Measurements from ENCODE around the gene UAP1.

GRCh38 chr1:162644986-162645314, 83.4 kb downstream of the UAP1 start:
- TF ChIP-seq, protein P1, sequence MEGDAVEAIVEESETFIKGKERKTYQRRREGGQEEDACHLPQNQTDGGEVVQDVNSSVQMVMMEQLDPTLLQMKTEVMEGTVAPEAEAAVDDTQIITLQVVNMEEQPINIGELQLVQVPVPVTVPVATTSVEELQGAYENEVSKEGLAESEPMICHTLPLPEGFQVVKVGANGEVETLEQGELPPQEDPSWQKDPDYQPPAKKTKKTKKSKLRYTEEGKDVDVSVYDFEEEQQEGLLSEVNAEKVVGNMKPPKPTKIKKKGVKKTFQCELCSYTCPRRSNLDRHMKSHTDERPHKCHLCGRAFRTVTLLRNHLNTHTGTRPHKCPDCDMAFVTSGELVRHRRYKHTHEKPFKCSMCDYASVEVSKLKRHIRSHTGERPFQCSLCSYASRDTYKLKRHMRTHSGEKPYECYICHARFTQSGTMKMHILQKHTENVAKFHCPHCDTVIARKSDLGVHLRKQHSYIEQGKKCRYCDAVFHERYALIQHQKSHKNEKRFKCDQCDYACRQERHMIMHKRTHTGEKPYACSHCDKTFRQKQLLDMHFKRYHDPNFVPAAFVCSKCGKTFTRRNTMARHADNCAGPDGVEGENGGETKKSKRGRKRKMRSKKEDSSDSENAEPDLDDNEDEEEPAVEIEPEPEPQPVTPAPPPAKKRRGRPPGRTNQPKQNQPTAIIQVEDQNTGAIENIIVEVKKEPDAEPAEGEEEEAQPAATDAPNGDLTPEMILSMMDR (IDR thresholded peaks at IDR 0.05), result no peak
- TF ChIP-seq POLR2A (IDR thresholded peaks at IDR 0.05), result no peak
